GM19239 (cell line): Measurements from ENCODE around the gene DDX10.
A peak's percentile ranks its signal among the peaks of the same experiment; 100 is the strongest.
"Not testable (repeated sequence)": the region's sequence is repeated elsewhere in the genome, so short reads cannot be mapped to it uniquely, and the experiment has no call there.

Source experiments
- DNase-seq: peaks from one replicate; pipeline ENCODE4 v3.0.0; 2011; ENCODE audit warnings: low spot score; ENCODE audit not compliant: insufficient read length
- FAIRE-seq: peaks from 2 replicates; lab custom pipeline; 2011; peaks lifted over from hg19 to GRCh38; lab: Jason Lieb, UNC

Gene DDX10

DNA sequence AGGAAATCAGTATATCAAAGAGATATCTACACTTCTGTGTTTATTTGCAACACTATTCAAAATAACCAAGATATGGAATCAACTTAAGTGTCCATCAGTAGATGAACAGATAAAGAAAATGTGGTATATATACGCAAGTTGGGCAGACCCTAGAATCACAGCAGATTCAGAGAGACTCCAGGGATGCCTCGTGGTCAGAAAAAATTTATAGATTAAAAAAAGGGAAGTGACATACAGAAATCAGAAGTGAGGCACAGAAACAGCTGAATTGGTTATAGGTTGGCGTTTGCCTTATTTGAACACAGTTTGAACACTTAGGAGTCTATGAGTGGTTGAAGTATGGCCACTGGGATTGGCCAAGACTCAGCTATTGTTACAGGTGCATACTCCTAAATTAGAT lies 10.8 kb upstream of the DDX10 start:
- not testable (repeated sequence) for DNase-seq, FAIRE-seq

DNA sequence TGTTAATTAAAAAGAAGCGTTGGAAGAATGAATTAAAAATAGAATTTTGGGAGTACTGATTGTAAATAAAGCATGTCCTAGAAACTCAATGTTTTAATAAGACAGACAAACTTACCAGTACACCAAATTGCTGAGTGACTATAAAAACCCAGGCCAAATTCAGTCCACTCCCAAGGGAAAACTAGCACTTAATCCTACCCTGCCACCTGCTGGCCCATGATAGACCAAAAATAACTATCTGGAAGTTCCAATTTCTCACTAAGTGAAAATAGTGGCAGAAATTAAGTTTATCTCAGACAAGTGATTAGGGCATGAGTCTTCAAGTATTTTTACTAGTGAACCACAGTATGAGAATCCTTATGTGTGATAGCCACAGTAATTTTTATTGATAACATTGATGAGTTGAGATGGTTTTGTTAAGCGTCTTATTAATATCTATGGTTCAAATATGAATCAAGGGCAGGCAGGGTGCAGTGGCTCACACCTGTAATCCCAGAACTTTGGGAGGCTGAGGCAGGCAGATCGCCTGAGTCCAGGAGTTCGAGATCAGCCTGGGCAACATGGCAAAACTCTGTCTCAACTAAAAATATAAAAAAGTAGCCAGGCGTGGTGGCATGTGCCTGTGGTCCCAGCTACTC lies 9.8 kb upstream of the DDX10 start:
- DNase-seq, result no peak
- FAIRE-seq, result peak; percentile 57

DNA sequence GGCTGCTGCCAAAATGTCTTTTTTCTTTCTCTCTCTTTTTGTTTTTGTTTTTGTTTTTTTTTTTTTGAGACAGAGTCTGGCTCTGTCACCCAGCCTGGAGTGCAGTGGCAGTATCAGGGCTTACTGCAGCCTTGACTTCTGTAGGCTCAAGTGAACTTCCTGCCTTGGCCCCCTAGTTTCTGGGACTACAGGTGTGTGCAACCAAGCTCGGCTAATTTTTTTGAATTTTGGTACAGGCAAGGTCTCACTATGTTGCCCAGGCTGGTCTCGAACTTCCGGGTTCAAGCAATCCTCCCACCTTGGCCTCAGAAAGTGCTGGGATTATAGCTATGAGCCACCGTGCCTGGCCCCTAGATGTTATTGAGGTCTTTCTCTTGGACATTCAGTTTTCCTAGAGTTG lies 2.2 kb upstream of the DDX10 start:
- FAIRE-seq (peak; percentile 89), DNase-seq (no peak)

DNA sequence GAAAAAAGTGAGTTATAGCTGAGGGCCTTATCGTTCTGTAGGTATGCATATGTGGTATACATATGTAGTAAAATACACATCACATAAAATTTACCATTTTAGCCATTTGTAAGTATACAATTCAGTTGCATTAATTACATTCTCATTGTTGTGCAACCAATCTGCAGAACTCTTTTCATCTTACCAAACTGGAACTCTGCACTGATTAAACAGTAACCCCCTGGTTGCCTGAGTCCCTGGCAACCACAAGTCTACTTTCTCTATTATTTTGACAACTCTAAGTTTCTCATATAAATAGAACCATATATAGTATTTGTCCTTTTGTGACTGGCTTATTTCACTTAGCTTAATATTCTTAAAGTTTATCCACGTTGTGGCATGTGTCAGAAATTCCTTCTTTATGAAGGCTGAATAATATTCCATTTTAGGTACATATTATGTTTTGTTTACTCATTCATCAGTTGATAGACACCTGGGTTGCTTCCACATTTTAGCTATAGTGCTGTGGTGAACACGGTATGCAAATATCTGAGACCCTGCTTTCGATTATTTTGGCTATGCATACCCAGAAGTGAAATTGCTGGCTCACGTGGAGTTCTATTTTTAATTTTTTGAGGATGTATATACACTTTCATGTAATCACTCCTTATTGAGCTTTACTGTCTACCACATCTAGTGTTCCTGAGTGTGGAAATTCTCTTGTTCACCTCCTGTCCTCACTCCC lies 1.6 kb upstream of the DDX10 start:
- DNase-seq, result no peak
- peak; percentile 87 for FAIRE-seq

GRCh38 chr11:108666373-108666772 lies 1.5 kb downstream of the DDX10 start:
- no peak for DNase-seq
- FAIRE-seq, result no peak

DNA sequence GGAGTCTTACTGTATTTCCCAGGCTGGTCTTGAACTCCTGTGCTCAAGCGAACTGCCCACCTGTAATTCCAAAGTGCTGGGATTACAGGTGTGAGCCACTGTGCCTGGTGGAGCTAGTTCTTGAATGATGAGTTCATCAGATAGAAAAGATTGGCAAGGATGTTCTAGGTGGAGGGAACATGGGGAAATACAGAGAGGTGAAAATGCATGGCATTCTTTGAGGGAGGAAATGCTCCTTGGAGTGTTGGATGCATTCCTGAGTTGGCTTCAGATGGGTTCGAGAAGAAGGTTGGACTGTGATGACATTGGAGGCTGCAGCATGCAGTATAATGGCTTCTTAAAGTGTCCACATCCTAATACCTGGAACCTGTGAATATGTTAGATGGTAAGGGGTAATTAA lies 4.4 kb downstream of the DDX10 start:
- FAIRE-seq (no peak), DNase-seq (no peak)

GRCh38 chr11:108669711-108670110 lies 4.8 kb downstream of the DDX10 start:
- no peak for FAIRE-seq
- no peak for DNase-seq

DNA sequence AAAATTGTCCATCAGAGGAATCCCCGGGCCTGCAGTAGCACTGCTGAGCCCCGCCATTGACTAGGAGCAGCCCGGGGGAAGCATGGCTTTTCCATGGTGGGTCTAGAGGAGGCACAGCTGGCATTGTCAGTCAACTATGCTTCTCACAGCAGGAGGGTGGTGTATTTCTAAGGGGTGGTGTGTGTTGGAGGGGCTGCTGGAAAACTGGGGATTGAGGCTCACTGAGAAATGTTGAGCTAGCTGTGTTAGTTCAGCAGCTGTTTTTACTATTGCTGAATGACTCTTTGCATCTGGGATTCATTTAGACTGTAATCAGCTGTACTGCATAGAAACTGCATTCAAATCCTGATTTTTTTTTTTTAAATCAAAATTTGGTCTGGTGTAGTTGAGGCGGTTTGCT lies 5.6 kb downstream of the DDX10 start:
- no peak for FAIRE-seq

GRCh38 chr11:108672113-108672512 lies 7.2 kb downstream of the DDX10 start:
- no peak for DNase-seq

More for the DNA sequence above, 5.6 kb downstream of the DDX10 start:
- no peak for DNase-seq

GRCh38 chr11:108672786-108673185 lies 7.9 kb downstream of the DDX10 start:
- DNase-seq (no peak), FAIRE-seq (no peak)

More at GRCh38 chr11:108672113-108672512, 7.2 kb downstream of the DDX10 start:
- no peak for FAIRE-seq

- FAIRE-seq, result no peak
- DNase-seq, result no peak
Measured at GRCh38 chr11:108679045-108679444, 14.2 kb downstream of the DDX10 start.

GRCh38 chr11:108680271-108680670 lies 15.4 kb downstream of the DDX10 start:
- FAIRE-seq, result no peak
- DNase-seq, result no peak

DNA sequence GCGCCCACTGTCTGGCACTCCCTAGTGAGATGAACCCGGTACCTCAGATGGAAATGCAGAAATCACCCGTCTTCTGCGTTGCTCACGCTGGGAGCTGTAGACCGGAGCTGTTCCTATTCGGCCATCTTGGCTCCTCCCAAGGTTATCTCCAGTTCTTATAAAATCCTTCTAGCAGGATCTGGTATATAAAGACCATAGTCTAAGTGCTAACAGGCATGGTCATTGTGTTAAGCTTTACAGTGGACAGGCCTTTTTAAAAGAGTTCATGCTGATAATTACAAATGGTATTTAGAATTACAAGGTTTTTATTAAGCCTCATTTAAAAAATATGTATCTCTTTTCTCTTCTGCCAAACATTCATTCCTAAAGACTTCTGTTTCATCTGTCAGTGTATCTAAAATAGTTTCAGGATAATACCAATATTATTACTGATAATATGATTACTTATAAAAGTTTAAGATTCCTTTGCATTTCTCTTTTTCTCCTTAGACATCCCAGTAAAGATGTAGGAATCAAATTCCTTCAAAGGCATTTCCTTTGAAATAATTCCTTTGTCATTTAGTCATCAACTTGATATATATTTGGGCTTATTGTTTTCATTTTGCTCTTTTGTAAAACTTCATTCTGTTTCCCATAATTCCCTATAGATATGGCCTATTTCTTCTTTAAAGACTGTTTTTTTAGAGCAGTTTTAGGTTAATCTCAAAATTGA lies 20.7 kb downstream of the DDX10 start:
- FAIRE-seq (no peak), DNase-seq (no peak)

DNA sequence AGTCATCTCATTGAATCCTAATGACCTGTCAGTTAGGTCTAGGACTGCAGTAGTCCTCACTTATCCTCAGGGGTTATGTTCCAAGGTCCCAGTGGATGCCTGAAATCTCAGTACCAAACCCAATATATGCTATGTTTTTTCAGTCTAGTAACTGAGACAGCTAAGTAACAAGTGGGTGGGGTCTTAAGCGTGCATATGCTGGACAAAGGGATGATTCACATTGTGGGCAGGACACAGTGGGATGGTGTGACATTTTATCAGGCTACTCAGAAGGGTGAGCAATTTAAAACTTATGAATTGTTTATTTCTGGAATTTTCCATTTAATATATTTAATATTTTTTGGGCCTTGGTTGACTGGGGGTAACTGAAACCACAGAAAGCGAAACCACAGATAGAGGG lies 29.0 kb downstream of the DDX10 start:
- FAIRE-seq (no peak), DNase-seq (no peak)

DNA sequence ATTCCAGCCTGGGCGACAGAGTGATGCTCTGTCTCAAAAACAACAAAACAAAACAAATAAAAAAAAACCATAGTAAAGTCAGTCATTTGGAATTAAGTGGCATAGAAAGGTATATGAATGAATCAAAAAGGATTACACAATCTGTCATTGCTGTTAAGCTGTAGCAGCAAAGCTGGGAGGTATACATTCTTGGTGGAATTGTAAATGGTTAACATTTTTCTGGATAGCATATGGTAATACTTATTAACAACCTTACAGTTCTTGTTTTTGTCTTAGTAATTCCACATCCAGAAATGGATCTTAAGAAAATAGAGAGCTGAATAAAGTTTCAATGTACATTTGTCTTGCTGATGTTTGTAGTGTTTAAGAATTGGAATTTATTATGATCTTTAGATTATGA lies 30.0 kb downstream of the DDX10 start:
- no peak for FAIRE-seq
- no peak for DNase-seq

DNA sequence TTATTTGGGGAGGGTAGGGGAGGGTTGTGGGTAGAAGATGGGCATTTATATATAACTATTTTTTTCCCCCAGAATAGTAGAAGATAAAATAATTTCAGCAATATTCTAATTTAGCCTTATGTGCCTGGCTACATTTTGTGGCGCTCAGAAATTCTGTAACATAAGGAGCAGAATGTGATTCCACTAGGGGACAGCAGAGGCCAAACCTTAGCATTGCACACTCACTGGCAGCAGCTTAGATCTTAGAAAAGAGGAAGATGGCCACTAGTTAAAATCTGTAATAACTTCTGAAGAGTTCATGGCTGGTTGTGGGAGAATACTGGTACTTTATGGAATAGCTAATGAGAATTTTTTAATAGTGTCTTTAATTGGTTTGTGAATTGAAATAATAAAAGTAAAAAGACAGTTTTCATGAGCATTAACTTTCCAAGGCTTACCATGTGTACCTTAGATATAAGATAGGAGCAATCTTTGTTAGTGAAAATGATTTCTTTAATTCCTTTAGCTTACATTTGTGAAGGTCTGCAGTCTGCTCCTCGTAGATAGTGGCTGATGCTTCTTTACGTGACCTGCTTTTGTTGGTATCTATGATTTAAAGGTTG lies 33.1 kb downstream of the DDX10 start:
- FAIRE-seq, result peak; percentile 93
- DNase-seq, result peak; percentile 44

DNA sequence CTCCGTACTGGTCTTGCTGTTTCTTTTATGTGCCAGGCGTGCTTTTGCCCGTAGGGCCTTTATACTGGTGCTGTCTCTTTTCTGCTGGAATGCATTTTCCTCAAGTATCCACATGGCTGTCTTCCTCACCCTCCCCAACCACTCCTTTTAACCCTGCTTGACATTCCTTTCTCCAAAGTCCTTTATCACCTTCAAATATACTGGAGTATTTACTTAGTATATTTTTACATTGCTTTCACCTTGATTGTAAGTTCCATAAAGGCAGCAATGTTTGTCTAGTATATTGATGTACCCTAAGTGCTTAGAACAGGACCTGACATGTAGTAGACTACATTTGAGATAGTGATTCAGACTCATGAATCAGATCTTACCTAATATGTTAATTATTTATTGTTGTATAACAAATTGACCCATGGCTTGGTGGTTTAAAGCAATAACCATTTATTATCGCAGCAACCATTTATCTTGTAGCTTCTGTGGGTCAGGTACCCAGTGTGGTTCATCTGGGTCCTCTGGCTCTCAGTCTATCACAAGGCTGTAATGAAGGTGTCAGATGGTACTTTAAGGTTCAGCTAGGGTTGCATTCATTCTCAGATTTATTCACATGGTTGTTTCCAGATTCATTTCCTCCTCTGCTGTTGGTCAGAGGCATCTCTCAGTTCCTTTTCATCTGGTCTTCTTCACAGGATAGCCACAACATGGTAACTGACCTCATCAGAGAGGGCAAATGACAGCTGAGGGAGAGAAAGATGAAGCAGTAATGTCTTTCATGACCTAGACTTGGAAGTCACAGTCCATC lies 34.2 kb downstream of the DDX10 start:
- DNase-seq (no peak), FAIRE-seq (peak; percentile 76)

DNA sequence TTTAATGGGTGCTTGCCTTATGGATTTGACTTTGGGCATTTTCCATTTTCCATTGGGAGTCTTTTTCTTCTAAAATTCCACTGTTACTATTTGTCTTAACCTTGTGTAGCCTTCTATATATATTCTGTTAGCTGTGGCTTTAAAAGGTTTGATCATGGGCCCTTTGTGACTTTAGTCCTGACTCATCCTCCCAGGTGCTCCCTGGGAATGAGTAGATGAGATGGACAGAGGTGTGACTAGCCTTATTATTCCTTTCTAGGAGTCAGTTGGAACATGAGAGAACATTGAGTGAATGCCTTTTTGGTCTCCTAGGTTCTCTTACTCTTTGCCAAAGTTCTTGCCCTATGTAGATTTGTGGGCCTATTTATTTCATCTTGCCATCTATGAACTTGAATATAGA lies 39.0 kb downstream of the DDX10 start:
- DNase-seq (no peak), FAIRE-seq (no peak)

GRCh38 chr11:108705061-108705460 lies 40.2 kb downstream of the DDX10 start:
- DNase-seq (no peak), FAIRE-seq (no peak)

GRCh38 chr11:108708173-108708572 lies 43.3 kb downstream of the DDX10 start:
- no peak for FAIRE-seq
- no peak for DNase-seq
